GM19452 (cell line): ENCODE data around the gene PIN4.
"Not testable (repeated sequence)": the region's sequence is repeated elsewhere in the genome, so short reads cannot be mapped to it uniquely, and the experiment has no call there.

Source experiments
- ATAC-seq: cut with Tn5 transposase; IDR thresholded peaks from one replicate; pipeline ENCODE4 v1.9.1; 2021; ENCODE audit not compliant: unreplicated experiment

Gene PIN4

GRCh38 chrX:72201836-72202536 is 20.4 kb downstream of the PIN4 start:
- ATAC-seq, result no peak

- ATAC-seq, result no peak
Observed at GRCh38 chrX:72202792-72203401, 21.3 kb downstream of the PIN4 start.

GRCh38 chrX:72203421-72203820 is 21.9 kb downstream of the PIN4 start:
- ATAC-seq, result no peak

- no peak for ATAC-seq
Observed at GRCh38 chrX:72205706-72206105, 24.1 kb downstream of the PIN4 start.

GRCh38 chrX:72207366-72207765 is 25.8 kb downstream of the PIN4 start:
- no peak for ATAC-seq

GRCh38 chrX:72208126-72208800 is 26.7 kb downstream of the PIN4 start:
- no peak for ATAC-seq

- ATAC-seq, result no peak
Observed at GRCh38 chrX:72216973-72217372, 35.4 kb downstream of the PIN4 start.

- ATAC-seq, result not testable (repeated sequence)
Observed at GRCh38 chrX:72220375-72220774, 38.8 kb downstream of the PIN4 start.

GRCh38 chrX:72230290-72230689 is 48.7 kb downstream of the PIN4 start:
- ATAC-seq, result no peak

GRCh38 chrX:72236841-72237240 is 55.3 kb downstream of the PIN4 start:
- no peak for ATAC-seq

GRCh38 chrX:72238183-72238582 is 56.6 kb downstream of the PIN4 start:
- ATAC-seq, result no peak

- peak; percentile 98 for ATAC-seq
Observed at GRCh38 chrX:72238721-72239475, 57.3 kb downstream of the PIN4 start, which contains the start of gene ERCC6L. Gene ERCC6L (minus strand): TSS chrX:72239027. CDS start chrX:72238911, 116 bp downstream.

GRCh38 chrX:72240976-72241375 is 59.4 kb downstream of the PIN4 start:
- ATAC-seq, result no peak

- ATAC-seq, result no peak
Observed at GRCh38 chrX:72243472-72243871, 61.9 kb downstream of the PIN4 start.

GRCh38 chrX:72245461-72246089 is 64.0 kb downstream of the PIN4 start:
- ATAC-seq, result no peak

- no peak for ATAC-seq
Observed at GRCh38 chrX:72247206-72247942, 65.8 kb downstream of the PIN4 start.
